BJ (cell line): ENCODE results near the gene SACM1L. TPM values are rescaled to one million over a fixed set of nuclear protein-coding genes. Genes with fewer than 3 reads are reported as not detected.

Source experiments
- CTCF ChIA-PET: fragments of 350-600 bp; formaldehyde crosslinking; extraction: SDS; loops from one replicate; lab custom pipeline; 2021; ENCODE audit warnings: antibody characterized with exemption, inconsistent platforms; lab: Yijun Ruan, JAX
- POLR2A ChIA-PET: fragments of 300-600 bp; sonication (Branson Sonifier 250); formaldehyde crosslinking; extraction: SDS; loops from one replicate; lab custom pipeline; 2021; ENCODE audit warnings: antibody characterized with exemption; lab: Charles Lee
- DNase-seq: peaks from one replicate; pipeline ENCODE4 v3.0.0-alpha.2; 2011; ENCODE audit warnings: low read depth
- H3K27me3 ChIP-seq: 2 replicates; pipeline ENCODE4 v1.6.0; 2011; ENCODE audit warnings: low read length; ENCODE audit not compliant: control insufficient read depth, insufficient read depth
- H3K36me3 ChIP-seq: 2 replicates; pipeline ENCODE4 v1.5.1; 2011; ENCODE audit warnings: low read length; ENCODE audit not compliant: control insufficient read depth, insufficient read depth
- H3K4me3 ChIP-seq: 2 replicates; pipeline ENCODE4 v1.5.1; 2011; ENCODE audit warnings: low read depth, mild to moderate bottlenecking, control low read depth, low read length
- CTCF ChIP-seq: IDR thresholded peaks from 2 replicates; pipeline ENCODE4 v1.5.1; 2011; ENCODE audit warnings: low read depth, mild to moderate bottlenecking, control low read depth, inconsistent platforms, low read length, moderate library complexity; ENCODE audit not compliant: insufficient read depth
- polyA plus RNA-seq: library from polyadenylated mRNA; depleted of rRNA; stranded (reverse); fragments of >200 nt; gene quantifications from 2 replicates; pipeline ENCODE4 v1.2.3, GENCODE V29; 2011

The SACM1L gene
- polyA plus RNA-seq, 1 experiment = 10.8 TPM

- Histone ChIP-seq H3K27me3 (peaks cover 9% of the 10 kb centered on the region), H3K36me3 (no peaks in the 10 kb centered on the region), H3K4me3 (no peak overlapping the region)
- no peak for TF ChIP-seq CTCF
- POLR2A ChIA-PET = no interaction called here
- no peak for DNase-seq
- CTCF ChIA-PET = no interaction called here
These were observed 96.5 kb downstream of the SACM1L start for GRCh38 chr3:45785605-45786150.

- Histone ChIP-seq H3K36me3 (no peaks in the 10 kb centered on the region), H3K4me3 (no peak overlapping the region), H3K27me3 (peaks cover 7% of the 10 kb centered on the region)
- no peak for TF ChIP-seq CTCF
- ChIA-PET POLR2A (no interaction called here), CTCF (no interaction called here)
- DNase-seq = no peak
These were observed 97.8 kb downstream of the SACM1L start for GRCh38 chr3:45786801-45787495.

GRCh38 chr3:45787551-45787950, 98.4 kb downstream of the SACM1L start:
- H3K27me3 ChIP-seq = peaks cover 13% of the 10 kb centered on the region
- no peak for TF ChIP-seq CTCF
- DNase-seq = no peak
- POLR2A ChIA-PET = no interaction called here
- H3K36me3 ChIP-seq = no peaks in the 10 kb centered on the region
- CTCF ChIA-PET = no interaction called here
- no peak overlapping the region for H3K4me3 ChIP-seq

- Histone ChIP-seq H3K27me3 (peaks cover 26% of the 10 kb centered on the region), H3K4me3 (no peak overlapping the region), H3K36me3 (no peaks in the 10 kb centered on the region)
- DNase-seq = no peak
- no peak for TF ChIP-seq CTCF
- ChIA-PET CTCF (interaction anchor here (0.6 to 1.1 kb wide), 3 partner anchors 10 to 589 kb away, joined by 3 to 4 read pairs (median 3); no protein-coding TSS in a partner anchor), POLR2A (no interaction called here)
These were observed 100.1 kb downstream of the SACM1L start for GRCh38 chr3:45789235-45789812.

GRCh38 chr3:45790596-45790995, 101.4 kb downstream of the SACM1L start:
- ChIA-PET POLR2A (no interaction called here), CTCF (interaction anchor here (1.0 kb wide), 1 partner anchor 139 kb away, joined by 3 read pairs; no protein-coding TSS in a partner anchor)
- peaks cover 35% of the 10 kb centered on the region for H3K27me3 ChIP-seq
- H3K4me3 ChIP-seq = no peak overlapping the region
- no peaks in the 10 kb centered on the region for H3K36me3 ChIP-seq
- no peak for TF ChIP-seq CTCF
- DNase-seq = no peak
